NOMO-1 treated with dmso at 0.1 percent for 144 hours (cell line): Measurements from ENCODE around the gene PNMA8B.

Experiments used
- DNase-seq: peaks from one replicate; lab custom pipeline; 2025; ENCODE audit not compliant: unreplicated experiment; lab: John Stamatoyannopoulos, UW

The PNMA8B gene

DNA sequence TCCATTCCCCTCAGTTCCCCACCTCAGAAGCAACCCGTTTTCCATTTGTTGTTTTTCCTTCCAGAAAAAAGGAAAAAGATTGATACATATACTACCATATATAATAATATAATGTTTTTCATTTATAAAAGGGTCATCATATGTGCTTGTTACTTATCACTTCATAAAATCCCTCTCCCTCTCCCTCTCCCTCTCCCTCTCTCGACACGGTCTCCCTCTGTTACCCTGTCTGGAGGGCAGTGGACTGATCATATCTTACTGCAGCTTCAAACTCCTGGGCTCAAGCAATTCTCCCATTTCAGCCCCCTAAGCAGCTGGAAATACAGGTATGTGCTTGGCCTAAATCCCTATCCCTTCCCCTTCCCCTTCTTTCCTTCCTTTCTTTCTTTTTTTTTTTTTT lies 41.4 kb downstream of the PNMA8B start:
- no peak for DNase-seq

DNA sequence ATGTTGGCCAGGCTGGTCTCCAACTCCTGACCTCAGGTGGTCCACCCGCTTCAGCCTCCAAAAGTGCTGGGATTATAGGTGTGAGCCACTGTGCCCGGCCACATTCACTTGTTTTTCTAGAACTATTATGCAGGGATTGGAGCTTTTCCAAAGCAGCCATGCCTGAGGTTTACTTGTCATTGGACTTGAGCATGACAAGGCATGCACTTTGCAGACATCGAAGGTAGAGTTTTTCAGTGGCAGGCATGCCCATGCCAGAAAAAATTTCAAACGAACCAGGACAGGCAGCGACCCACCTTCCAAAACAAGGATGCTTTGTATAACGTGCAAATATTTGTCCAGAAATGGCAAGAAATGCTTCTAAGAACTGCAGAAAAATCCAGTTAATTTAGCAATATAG lies 42.0 kb downstream of the PNMA8B start:
- DNase-seq = no peak

- no peak for DNase-seq
These were observed 43.5 kb downstream of the PNMA8B start for GRCh38 chr19:46452186-46452585.

GRCh38 chr19:46451352-46451751 lies 44.3 kb downstream of the PNMA8B start:
- no peak for DNase-seq

GRCh38 chr19:46450737-46451136 lies 44.9 kb downstream of the PNMA8B start:
- no peak for DNase-seq

DNA sequence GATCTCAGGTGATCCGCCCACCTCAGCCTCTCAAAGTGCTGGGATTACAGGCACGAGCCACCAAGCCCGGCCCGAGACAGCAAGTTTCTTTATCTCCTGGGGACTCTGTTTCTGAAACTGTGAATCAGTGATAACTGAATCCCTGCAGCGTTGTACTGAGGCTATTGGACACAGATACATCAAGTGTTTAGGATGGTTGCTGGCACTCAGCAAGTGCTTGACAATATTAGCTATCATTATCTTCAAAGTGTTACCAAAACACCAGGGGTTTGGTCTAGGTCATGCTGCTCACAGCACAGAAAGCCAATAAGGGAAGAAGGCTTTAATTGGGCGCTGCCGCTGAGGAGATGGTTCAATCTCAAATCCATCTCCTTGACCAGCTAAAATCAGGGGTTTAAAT lies 46.4 kb downstream of the PNMA8B start:
- DNase-seq = no peak

DNA sequence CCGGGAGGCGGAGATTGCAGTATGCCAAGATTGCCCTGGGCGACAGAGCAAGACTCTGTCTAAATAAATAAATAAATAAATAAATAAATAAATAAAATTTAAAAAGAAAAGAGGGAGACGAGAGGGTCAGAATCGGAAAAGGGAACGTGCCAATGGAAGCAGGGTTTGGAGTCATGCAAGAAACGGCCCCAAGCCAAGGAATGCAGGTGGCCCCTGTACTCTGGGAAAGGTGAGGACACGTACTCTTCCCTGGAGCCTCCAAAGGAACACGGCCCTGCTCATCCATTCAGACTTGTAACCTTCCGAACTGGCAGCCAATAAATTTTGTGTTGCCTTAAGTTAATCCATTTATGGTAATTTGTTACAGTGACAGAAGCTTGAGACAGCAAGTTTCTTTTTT lies 47.1 kb downstream of the PNMA8B start:
- DNase-seq = no peak

- DNase-seq = no peak
These were observed 47.8 kb downstream of the PNMA8B start for GRCh38 chr19:46447824-46448223.

- DNase-seq = no peak
These were observed 48.7 kb downstream of the PNMA8B start for GRCh38 chr19:46447006-46447405.

DNA sequence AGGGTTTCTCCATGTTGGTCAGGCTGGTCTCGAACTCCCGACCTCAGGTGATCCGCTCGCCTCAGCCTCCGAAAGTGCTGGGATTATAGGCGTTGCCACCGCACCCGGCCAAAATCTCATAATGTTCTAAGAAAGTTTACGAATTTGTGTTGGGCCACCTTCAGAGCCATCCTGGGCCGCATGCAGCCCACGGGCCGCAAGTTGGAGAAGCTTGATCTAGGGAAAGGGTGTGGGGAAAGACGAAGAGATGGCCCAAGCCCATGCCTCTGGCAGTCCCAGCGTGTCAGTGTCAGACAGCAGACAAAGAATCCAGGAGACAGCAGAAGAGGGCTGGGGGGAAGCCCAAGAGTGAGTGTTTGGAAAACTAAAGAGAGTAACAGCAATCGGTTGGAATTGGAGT lies 49.6 kb downstream of the PNMA8B start:
- no peak for DNase-seq

- DNase-seq = no peak
These were observed 52.7 kb downstream of the PNMA8B start for GRCh38 chr19:46442808-46443450.

DNA sequence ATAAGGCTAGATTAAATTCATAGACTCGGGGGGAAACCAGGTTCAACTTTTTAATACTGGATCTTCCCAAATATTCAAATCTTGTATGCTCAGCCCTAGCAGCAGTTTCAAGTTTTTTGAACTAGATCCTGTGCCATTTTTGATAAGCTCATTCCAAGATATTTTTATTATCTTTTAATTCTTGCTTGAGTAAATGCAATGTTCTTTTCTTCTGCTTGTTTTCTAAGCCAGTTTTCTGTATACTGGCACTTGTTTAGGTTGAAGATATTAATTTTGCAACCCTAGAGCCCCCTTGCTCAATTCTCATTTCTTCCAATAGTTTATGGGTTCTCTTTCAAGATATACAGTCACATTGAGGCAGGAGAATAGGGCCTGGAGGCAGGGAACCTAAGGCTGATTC lies 53.8 kb downstream of the PNMA8B start:
- DNase-seq = no peak
